ENCODE results near the gene SLC9A8.
A peak's percentile ranks its signal among the peaks of the same experiment; 100 is the strongest.

The SLC9A8 gene

GRCh38 chr20:49813305-49813974, 812 bp downstream of the SLC9A8 start:
- DNase-seq (ENCODE audit: low read depth) = no peak

- DNase-seq (ENCODE audit: low read depth) = no peak
Observed at GRCh38 chr20:49814057-49814694, 1.5 kb downstream of the SLC9A8 start.

- no peak for DNase-seq (ENCODE audit: low read depth)
Observed at GRCh38 chr20:49818816-49819215, 6.2 kb downstream of the SLC9A8 start.

GRCh38 chr20:49819702-49820101, 7.1 kb downstream of the SLC9A8 start:
- no peak for DNase-seq (ENCODE audit: low read depth)

- DNase-seq (ENCODE audit: low read depth) = no peak
Observed at GRCh38 chr20:49821381-49821780, 8.8 kb downstream of the SLC9A8 start.

GRCh38 chr20:49821870-49822331, 9.3 kb downstream of the SLC9A8 start:
- DNase-seq (ENCODE audit: low read depth) = peak; percentile 73

GRCh38 chr20:49823152-49823847, 10.7 kb downstream of the SLC9A8 start:
- DNase-seq (ENCODE audit: low read depth) = no peak

GRCh38 chr20:49824206-49824605, 11.6 kb downstream of the SLC9A8 start:
- DNase-seq (ENCODE audit: low read depth) = no peak

GRCh38 chr20:49825521-49826033, 12.9 kb downstream of the SLC9A8 start:
- DNase-seq (ENCODE audit: low read depth) = peak; percentile 45

GRCh38 chr20:49831022-49831769, 18.6 kb downstream of the SLC9A8 start:
- peak; percentile 89 for DNase-seq (ENCODE audit: low read depth)

GRCh38 chr20:49831770-49832631, 19.4 kb downstream of the SLC9A8 start:
- no peak for DNase-seq (ENCODE audit: low read depth)

GRCh38 chr20:49832632-49833327, 20.2 kb downstream of the SLC9A8 start:
- peak; percentile 93 for DNase-seq (ENCODE audit: low read depth)

- no peak for DNase-seq (ENCODE audit: low read depth)
Observed at GRCh38 chr20:49833483-49833882, 20.9 kb downstream of the SLC9A8 start.

- DNase-seq (ENCODE audit: low read depth) = no peak
Observed at GRCh38 chr20:49835031-49835430, 22.4 kb downstream of the SLC9A8 start.

GRCh38 chr20:49838546-49838945, 25.9 kb downstream of the SLC9A8 start:
- DNase-seq (ENCODE audit: low read depth) = no peak

- DNase-seq (ENCODE audit: low read depth) = no peak
Observed at GRCh38 chr20:49843139-49843538, 30.5 kb downstream of the SLC9A8 start.

GRCh38 chr20:49843770-49844380, 31.2 kb downstream of the SLC9A8 start:
- no peak for DNase-seq (ENCODE audit: low read depth)

GRCh38 chr20:49845060-49845459, 32.4 kb downstream of the SLC9A8 start:
- no peak for DNase-seq (ENCODE audit: low read depth)

GRCh38 chr20:49846206-49846807, 33.7 kb downstream of the SLC9A8 start:
- DNase-seq (ENCODE audit: low read depth) = peak; percentile 70

Measured in amniotic epithelial cell (primary cell).